ENCODE data around the gene VAC14. TPM values are rescaled to one million over a fixed set of nuclear protein-coding genes. Genes with fewer than 3 reads are reported as not detected.

Gene VAC14
- total and polyA plus RNA-seq, 4 experiments from 2014 or later: 30.0 to 41.8 (median 39.2) TPM

DNA sequence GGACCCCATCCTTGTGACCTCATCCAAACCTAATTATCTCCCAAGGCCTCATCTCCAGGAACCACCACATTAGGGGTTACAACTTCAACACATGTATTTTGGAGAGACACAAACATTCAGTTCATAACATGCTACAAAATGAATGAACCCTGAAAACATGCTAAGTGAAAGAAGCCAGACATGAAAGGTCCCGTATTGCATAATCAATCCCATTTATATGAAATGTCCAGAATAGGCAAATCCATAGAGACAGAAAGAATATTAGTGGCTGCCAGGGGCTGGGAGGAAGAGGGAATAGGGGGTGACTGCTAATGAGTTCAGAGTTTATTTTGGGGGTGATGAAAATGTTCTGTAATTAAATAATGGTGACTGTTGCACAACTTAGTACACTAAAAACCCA lies 158.3 kb downstream of the VAC14 start:
- no peaks in the 10 kb centered on the region for H3K4me1 Mint-ChIP-seq
- Histone ChIP-seq H3K4me1 (ENCODE audit: insufficient read depth, low read length) (no peaks in the 10 kb centered on the region), H3K27me3 (ENCODE audit: insufficient read depth, low read length) (no peaks in the 10 kb centered on the region), H3K36me3 (ENCODE audit: insufficient read depth, low read length) (no peaks in the 10 kb centered on the region), H3K9me3 (ENCODE audit: control insufficient read depth in 1 of 2, low read length in 2 of 2) (no peaks in the 10 kb centered on the region), H3K27ac (ENCODE audit: low read depth, low read length) (no peak overlapping the region), H3K4me3 (ENCODE audit: low read length in 2 of 2) (no peak overlapping the region)
- peak overlapping the region in 1 of 7 donors; percentile 25 for H3K27ac Mint-ChIP-seq
- no peaks in the 10 kb centered on the region for H3K36me3 Mint-ChIP-seq
- DNase-seq: no peak
- intact Hi-C loops (cut with micrococcal nuclease): no loop called here
- ChIA-PET CTCF (ENCODE audit: partially characterized antibody) (no interaction called here), POLR2A (ENCODE audit: partially characterized antibody) (no interaction called here)
- H3K27me3 Mint-ChIP-seq: peaks cover 4 to 12% of the 10 kb centered on the region in 2 donors
- H3K4me3 Mint-ChIP-seq: no peak overlapping the region
- no peaks in the 10 kb centered on the region for H3K9me3 Mint-ChIP-seq

DNA sequence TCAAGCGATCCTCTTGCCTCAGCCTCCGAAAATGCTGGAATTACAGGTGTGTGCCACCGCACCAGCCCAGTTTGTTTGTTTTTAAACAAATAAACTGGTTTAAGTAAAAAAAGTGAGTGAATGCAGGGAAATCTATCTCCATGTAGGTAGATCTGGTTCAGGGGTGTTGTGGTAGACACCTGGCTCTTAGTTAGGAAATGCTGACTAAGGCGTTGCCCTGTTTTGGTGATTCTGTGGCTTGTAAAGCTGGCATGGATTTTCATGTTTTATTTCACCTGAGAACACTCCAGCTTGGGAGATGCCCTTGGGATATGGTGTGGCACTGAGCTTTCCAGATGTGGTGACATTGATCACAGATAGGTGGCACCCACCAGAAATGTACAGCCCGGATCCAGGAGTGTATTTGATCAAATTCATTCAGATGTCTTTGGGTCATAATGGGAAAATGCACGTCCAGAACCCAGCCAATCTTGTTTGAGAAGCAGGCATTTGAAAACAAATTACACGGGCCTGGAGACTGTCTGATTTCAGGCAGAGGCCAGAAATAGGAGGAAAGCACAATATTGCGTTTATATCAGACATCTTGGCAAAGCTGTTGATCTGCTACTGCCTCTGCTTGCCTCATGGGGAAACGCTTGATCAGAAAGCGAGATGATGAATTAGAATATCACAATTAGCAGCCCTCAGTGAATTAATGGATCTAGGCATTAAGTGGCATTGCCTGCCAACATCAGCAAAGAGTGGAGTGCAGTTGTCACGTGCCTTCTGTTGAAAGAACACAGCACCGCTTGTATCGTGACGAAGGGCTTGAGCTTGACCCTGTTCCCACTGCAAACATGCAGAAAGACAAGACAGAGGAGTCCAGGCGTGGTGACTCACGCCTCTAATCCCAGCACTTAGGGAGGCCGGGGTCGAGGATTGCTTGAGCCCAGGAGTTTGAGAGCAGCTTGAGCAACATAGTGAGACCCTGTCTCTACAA lies 161.9 kb downstream of the VAC14 start:
- POLR2A ChIA-PET (ENCODE audit: partially characterized antibody): no interaction called here
- no peak overlapping the region for H3K27ac Mint-ChIP-seq
- H3K36me3 ChIP-seq (ENCODE audit: insufficient read depth, low read length): no peaks in the 10 kb centered on the region
- no peaks in the 10 kb centered on the region for H3K27me3 ChIP-seq (ENCODE audit: insufficient read depth, low read length)
- CTCF ChIA-PET (ENCODE audit: partially characterized antibody): interaction anchor here (1.1 kb wide), 1 partner anchor 14 kb away, joined by 3 read pairs; no protein-coding TSS in a partner anchor
- no peaks in the 10 kb centered on the region for H3K9me3 Mint-ChIP-seq
- H3K27ac ChIP-seq (ENCODE audit: low read depth, low read length): no peak overlapping the region
- H3K36me3 Mint-ChIP-seq: no peaks in the 10 kb centered on the region
- intact Hi-C loops (cut with micrococcal nuclease): no loop called here
- no peaks in the 10 kb centered on the region for H3K4me1 Mint-ChIP-seq
- H3K4me1 ChIP-seq (ENCODE audit: insufficient read depth, low read length): no peaks in the 10 kb centered on the region
- no peak overlapping the region for H3K4me3 Mint-ChIP-seq
- H3K4me3 ChIP-seq (ENCODE audit: low read length in 2 of 2): no peak overlapping the region
- DNase-seq: no peak
- no peaks in the 10 kb centered on the region for H3K9me3 ChIP-seq (ENCODE audit: control insufficient read depth in 1 of 2, low read length in 2 of 2)
- H3K27me3 Mint-ChIP-seq: peaks cover 4 to 12% of the 10 kb centered on the region in 2 donors

Other genes with a start within 250 kb of the VAC14 start
- gene IL34, start 154.6 kb downstream of the VAC14 start, total RNA-seq: not detected
- gene IL34, start 154.6 kb downstream of the VAC14 start, polyA plus RNA-seq: not detected
- 1 to 10 TPM; 1.8 to 1.9 TPM for gene MTSS2, start 115.1 kb downstream of the VAC14 start, total RNA-seq
- gene MTSS2, start 115.1 kb downstream of the VAC14 start, polyA plus RNA-seq: not detected